Measurements from ENCODE around the gene CCDC134.

CCDC134 gene

DNA sequence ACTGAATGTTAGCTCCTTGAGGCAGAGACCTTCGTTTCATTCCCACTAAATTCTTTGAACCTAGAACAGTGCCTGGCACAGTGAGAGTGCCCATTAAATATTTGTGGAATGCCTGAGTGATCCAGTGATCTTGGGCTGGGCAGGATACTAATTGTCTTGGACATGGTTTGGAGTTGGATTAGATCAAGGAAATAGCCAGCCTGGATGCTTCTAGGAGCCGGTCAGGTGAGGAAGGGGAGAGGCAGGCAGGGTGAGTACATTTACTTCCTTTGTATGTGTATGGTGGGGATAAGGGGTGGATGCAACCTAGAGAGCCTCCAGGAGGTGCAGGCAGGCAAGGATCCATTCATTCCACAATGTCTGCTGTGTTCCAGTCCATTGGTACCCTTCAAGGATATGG, 36.1 kb downstream of the CCDC134 start:
- no peaks in the 10 kb centered on the region for H3K9me3 Mint-ChIP-seq
- TF ChIP-seq, protein P1, sequence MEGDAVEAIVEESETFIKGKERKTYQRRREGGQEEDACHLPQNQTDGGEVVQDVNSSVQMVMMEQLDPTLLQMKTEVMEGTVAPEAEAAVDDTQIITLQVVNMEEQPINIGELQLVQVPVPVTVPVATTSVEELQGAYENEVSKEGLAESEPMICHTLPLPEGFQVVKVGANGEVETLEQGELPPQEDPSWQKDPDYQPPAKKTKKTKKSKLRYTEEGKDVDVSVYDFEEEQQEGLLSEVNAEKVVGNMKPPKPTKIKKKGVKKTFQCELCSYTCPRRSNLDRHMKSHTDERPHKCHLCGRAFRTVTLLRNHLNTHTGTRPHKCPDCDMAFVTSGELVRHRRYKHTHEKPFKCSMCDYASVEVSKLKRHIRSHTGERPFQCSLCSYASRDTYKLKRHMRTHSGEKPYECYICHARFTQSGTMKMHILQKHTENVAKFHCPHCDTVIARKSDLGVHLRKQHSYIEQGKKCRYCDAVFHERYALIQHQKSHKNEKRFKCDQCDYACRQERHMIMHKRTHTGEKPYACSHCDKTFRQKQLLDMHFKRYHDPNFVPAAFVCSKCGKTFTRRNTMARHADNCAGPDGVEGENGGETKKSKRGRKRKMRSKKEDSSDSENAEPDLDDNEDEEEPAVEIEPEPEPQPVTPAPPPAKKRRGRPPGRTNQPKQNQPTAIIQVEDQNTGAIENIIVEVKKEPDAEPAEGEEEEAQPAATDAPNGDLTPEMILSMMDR (IDR thresholded peaks at IDR 0.05; ENCODE audit: unreplicated experiment in 3 of 3), result no peak
- no peaks in the 10 kb centered on the region for H3K27me3 Mint-ChIP-seq (ENCODE audit: low read depth)
- peaks cover 40% of the 10 kb centered on the region for H3K36me3 Mint-ChIP-seq (ENCODE audit: low read depth)
- peaks cover 57% of the 10 kb centered on the region for H3K4me1 Mint-ChIP-seq
- H3K27ac Mint-ChIP-seq, result peak overlapping the region in 2 of 3 experiments; percentile 13 to 54
- peak overlapping the region in 2 of 3 experiments; percentile 19 to 32 for H3K4me3 Mint-ChIP-seq

DNA sequence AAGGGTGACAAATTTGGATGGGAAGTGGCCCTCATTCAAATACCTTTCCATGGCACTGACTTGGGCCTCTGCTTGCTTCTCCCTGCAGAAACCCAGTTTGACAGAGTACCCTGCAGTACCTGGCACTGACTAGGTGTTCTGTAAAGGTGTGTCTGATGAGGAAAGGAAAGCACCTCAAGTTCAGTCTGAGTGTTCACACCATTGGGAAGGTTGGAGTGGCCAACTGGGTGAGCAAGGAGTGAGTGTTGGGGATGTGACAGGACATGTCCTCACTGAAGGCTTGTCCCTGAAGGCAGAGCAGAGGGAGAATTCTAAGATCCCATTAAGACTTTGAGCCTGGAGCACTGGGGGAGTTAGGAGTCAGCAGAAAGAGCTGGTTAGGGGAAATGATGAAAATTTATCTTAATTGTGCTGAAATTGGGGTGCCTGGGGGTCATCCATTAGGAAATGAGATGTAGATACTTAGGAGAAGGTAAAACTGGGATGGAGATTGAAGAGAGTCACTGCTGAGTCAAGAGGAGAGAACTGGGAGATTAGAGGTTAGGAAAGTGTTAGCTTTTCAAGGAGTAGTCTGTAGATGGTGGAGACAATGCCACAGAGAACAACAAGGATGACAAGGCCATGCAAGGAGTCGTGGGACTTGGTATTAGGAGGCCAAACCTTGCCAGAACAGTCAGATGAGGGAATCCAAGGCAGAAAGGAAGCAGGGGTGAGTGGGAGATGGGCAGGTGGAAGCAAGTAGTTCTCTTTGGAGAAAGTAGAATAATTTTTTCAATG, 38.6 kb downstream of the CCDC134 start:
- H3K36me3 Mint-ChIP-seq (ENCODE audit: low read depth), result peaks cover 44% of the 10 kb centered on the region
- no peaks in the 10 kb centered on the region for H3K27me3 Mint-ChIP-seq (ENCODE audit: low read depth)
- H3K9me3 Mint-ChIP-seq, result no peaks in the 10 kb centered on the region
- TF ChIP-seq, protein P1 (IDR thresholded peaks at IDR 0.05; ENCODE audit: unreplicated experiment in 3 of 3), result no peak
- H3K27ac Mint-ChIP-seq, result peak overlapping the region in 1 of 3 experiments; percentile 15
- no peak overlapping the region for H3K4me3 Mint-ChIP-seq
- peaks cover 46% of the 10 kb centered on the region for H3K4me1 Mint-ChIP-seq

DNA sequence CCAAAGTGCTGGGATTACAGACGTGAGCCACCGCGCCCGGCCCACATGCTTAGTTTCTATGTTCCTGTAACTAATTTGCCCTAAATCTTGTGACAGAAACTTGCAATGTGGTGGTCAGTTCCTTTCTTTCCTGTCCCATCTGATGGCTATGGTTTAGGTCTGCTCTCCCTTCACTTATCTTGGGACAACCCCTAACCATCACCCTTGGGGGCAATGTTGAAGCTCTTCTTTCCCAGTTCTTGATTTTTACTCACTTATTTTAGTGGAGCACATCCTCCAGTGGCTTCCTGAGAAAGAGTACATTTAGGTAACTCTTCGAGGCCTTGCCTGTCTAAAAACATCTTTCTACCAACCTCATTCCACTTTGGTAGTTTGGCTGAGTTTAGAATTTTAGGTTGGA, 39.7 kb downstream of the CCDC134 start:
- TF ChIP-seq, protein P1 (IDR thresholded peaks at IDR 0.05; ENCODE audit: unreplicated experiment in 3 of 3), result no peak
- Mint-ChIP-seq H3K9me3 (no peaks in the 10 kb centered on the region), H3K36me3 (ENCODE audit: low read depth) (peaks cover 40% of the 10 kb centered on the region), H3K27ac (peak overlapping the region in 1 of 3 experiments; percentile 36), H3K4me3 (no peak overlapping the region), H3K27me3 (ENCODE audit: low read depth) (no peaks in the 10 kb centered on the region), H3K4me1 (peaks cover 49% of the 10 kb centered on the region)

DNA sequence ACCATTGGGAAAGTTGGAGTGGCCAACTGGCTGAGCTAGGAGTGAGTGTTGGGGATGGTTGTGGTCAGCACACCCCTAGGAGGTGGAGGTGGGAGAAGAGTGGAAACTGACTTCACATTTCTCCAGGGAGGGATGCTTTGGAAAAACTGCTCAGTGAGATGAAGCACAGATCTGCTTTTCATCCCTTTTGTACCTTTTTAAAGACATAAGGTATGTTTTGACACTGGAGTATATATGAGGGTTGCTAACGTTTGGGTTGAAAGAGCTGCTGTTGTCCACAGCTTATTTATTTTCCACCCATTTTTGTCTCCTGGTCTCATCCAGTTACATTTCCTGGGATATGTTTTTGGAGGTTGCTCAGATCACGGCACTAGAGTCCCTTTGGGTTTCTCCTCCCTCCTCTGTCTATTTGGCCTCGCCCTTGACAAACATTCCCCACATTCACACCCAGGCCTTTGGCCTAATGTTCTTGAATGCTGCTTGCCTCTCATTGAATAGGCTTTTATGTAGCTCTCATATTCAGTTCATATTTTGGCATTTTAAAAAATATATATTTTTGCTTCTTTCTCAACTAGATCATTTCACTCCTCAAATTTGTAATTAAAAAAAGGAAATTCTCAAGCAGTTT, 40.7 kb downstream of the CCDC134 start:
- no peaks in the 10 kb centered on the region for H3K27me3 Mint-ChIP-seq (ENCODE audit: low read depth)
- no peaks in the 10 kb centered on the region for H3K9me3 Mint-ChIP-seq
- H3K27ac Mint-ChIP-seq, result peak overlapping the region in 1 of 3 experiments; percentile 40
- TF ChIP-seq, protein P1 (IDR thresholded peaks at IDR 0.05; ENCODE audit: unreplicated experiment in 3 of 3), result no peak
- H3K4me3 Mint-ChIP-seq, result no peak overlapping the region
- peaks cover 53% of the 10 kb centered on the region for H3K4me1 Mint-ChIP-seq
- peaks cover 34% of the 10 kb centered on the region for H3K36me3 Mint-ChIP-seq (ENCODE audit: low read depth)

DNA sequence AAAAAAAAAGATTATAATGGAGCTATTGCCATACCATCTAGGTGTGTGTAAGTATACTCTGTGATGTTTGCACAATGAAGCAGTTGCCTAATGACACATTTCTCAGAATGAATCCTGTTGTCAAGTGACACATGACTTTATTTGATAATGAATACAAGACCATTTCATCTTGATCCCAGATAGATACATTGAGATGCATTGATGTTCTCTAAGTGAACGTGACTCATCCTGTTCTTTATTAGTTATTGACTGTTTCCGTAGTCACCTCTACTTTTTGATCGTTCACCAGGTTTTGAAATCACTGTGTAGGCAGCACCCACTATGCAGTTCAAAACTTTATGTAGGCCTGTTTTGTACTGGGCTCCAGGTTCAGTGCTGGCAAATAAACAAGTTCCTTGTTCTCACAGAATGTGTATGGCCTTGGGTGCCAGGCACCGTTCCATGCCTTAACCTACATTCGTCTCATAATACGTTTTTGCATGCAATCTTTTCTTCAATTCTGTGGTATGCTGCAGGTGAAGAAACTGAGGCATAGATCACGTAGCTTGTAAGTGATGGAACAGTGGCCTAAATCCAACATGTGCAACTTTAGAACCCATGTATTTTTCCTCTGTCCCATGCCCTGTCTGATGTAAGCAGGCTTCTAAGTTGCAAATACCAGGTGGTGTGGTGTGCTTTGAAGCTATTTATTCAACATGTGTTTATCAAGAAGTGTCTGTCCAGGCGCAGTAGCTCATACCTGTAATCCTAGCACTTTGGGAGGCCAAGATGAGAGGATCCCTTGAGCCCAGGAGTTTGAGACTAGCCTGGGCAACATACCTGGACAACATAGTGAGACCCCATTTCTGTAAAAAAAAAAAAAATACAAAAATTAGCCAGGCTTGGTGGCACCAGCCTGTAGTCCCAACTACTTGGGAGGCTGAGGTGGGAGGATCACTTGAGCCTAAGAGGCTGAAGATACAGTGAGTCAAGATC, 42.8 kb downstream of the CCDC134 start:
- Mint-ChIP-seq H3K27me3 (ENCODE audit: low read depth) (no peaks in the 10 kb centered on the region), H3K36me3 (ENCODE audit: low read depth) (peaks cover 20% of the 10 kb centered on the region), H3K9me3 (no peaks in the 10 kb centered on the region)

More for the DNA sequence above, 42.8 kb downstream of the CCDC134 start:
- TF ChIP-seq, protein P1 (IDR thresholded peaks at IDR 0.05; ENCODE audit: unreplicated experiment in 3 of 3), result no peak
- no peak overlapping the region for H3K4me3 Mint-ChIP-seq
- H3K4me1 Mint-ChIP-seq, result peaks cover 50% of the 10 kb centered on the region
- H3K27ac Mint-ChIP-seq, result no peak overlapping the region
